GM12878 (cell line): ENCODE data around the gene WDR76. TPM values are rescaled to one million over a fixed set of nuclear protein-coding genes. Genes with fewer than 3 reads are reported as not detected.
A peak's percentile ranks its signal among the peaks of the same experiment; 100 is the strongest.

ENCODE experiments used
- ATAC-seq: fragments of 200-7000 bp; cut with Tn5 transposase; 3 replicates; pipeline ENCODE4 v1.9.1; 2020; ENCODE audit warnings: mild to moderate bottlenecking, moderate library complexity
- BruUV-seq: library from RNA; stranded (reverse); fragments of 400-500 nt; replicated peaks from 2 replicates; lab custom pipeline; 2021; lab: Mats Ljungman, UMichigan
- CTCF ChIA-PET: fragments of 300-600 bp; sonication (Branson Sonifier 250); formaldehyde crosslinking; extraction: SDS; loops from one replicate; lab custom pipeline; 2021; ENCODE audit warnings: inconsistent platforms; lab: Yijun Ruan, JAX
- POLR2A ChIA-PET: fragments of 350-600 bp; formaldehyde crosslinking; extraction: SDS; loops from one replicate; lab custom pipeline; 2021; ENCODE audit warnings: inconsistent platforms; lab: Charles Lee
- RAD21 ChIA-PET: fragments of 300-600 bp; sonication (Branson Sonifier 250); formaldehyde crosslinking; loops from one replicate; lab custom pipeline; 2023; ENCODE audit warnings: antibody characterized with exemption; ENCODE audit not compliant: unreplicated experiment; lab: Charles Lee
- SMC1A ChIA-PET: fragments of 300-600 bp; sonication (Branson Sonifier 250); formaldehyde crosslinking; loops from one replicate; lab custom pipeline; 2023; ENCODE audit not compliant: unreplicated experiment, uncharacterized antibody; lab: Charles Lee
- DNase-seq: peaks from one replicate; pipeline ENCODE4 v3.0.0-alpha.2; 2011; ENCODE audit warnings: low read depth, low spot score
- FAIRE-seq: peaks from 3 replicates; lab custom pipeline; 2011; peaks lifted over from hg19 to GRCh38; lab: Jason Lieb, UNC
- H2AFZ ChIP-seq: 2 replicates; pipeline ENCODE4 v1.6.0; 2011; ENCODE audit warnings: low read depth, low read length, control low read depth; ENCODE audit not compliant: control insufficient read depth
- H3K27ac ChIP-seq: 2 replicates; pipeline ENCODE4 v1.5.1; 2011; ENCODE audit warnings: control low read depth; ENCODE audit not compliant: control insufficient read depth, insufficient read depth
- H3K27me3 ChIP-seq, 2 experiments: replicated peaks in 1 of 2; 2 replicates each; pipeline versions ENCODE4 v1.6.0 to v1.6.1; 2011; ENCODE audit warnings: low read length in 1 of 2; ENCODE audit not compliant: control insufficient read depth in 2 of 2, insufficient read depth in 2 of 2
- H3K36me3 ChIP-seq, 2 experiments: 2 replicates each; pipeline ENCODE4 v1.5.1; 2011; ENCODE audit warnings: low read length in 1 of 2; ENCODE audit not compliant: control insufficient read depth in 2 of 2, insufficient read depth in 2 of 2
- H3K4me1 ChIP-seq: 2 replicates; pipeline ENCODE4 v1.6.1; 2011; ENCODE audit warnings: mild to moderate bottlenecking, low read length, moderate library complexity, mixed read lengths; ENCODE audit not compliant: control insufficient read depth, insufficient read depth
- H3K4me2 ChIP-seq: 2 replicates; pipeline ENCODE4 v1.6.0; 2011; ENCODE audit warnings: control low read depth; ENCODE audit not compliant: control insufficient read depth, insufficient read depth
- H3K4me3 ChIP-seq: fragments of 200-600 bp; sonication (generic); 2 replicates; pipeline ENCODE4 v1.5.1; 2016
- H3K79me2 ChIP-seq: 2 replicates; pipeline ENCODE4 v1.6.0; 2011; ENCODE audit warnings: low read length; ENCODE audit not compliant: control insufficient read depth, insufficient read depth
- H3K9ac ChIP-seq: 2 replicates; pipeline ENCODE4 v1.8.0; 2011; ENCODE audit warnings: low read length, control low read depth, mixed read lengths; ENCODE audit not compliant: control insufficient read depth, insufficient read depth
- H3K9me3 ChIP-seq: replicated peaks from 3 replicates; pipeline ENCODE4 v1.5.1; 2011; ENCODE audit warnings: mild to moderate bottlenecking, low read length; ENCODE audit not compliant: control insufficient read depth, insufficient read depth
- H4K20me1 ChIP-seq: 2 replicates; pipeline ENCODE4 v1.6.0; 2011; ENCODE audit not compliant: control insufficient read depth, insufficient read depth
- ATF7 ChIP-seq: fragments of 450-650 bp; IDR thresholded peaks from 2 replicates; pipeline ENCODE4 v1.6.1; 2016; ENCODE audit warnings: low read depth, mild to moderate bottlenecking
- CEBPB ChIP-seq, 2 experiments: fragments of 150-350 bp in 1 of 2; IDR thresholded peaks; 2 replicates each; pipeline ENCODE4 v1.6.1; 2012 to 2014; ENCODE audit warnings: low read depth in 2 of 2, low read length in 2 of 2, borderline replicate concordance in 1 of 2, inconsistent platforms in 1 of 2
- CHD1 ChIP-seq: IDR thresholded peaks from 2 replicates; pipeline ENCODE4 v1.6.1; 2012; ENCODE audit warnings: low read depth, low read length, improper control_type of control experiment
- E2F4 ChIP-seq: IDR thresholded peaks from 2 replicates; pipeline ENCODE4 v1.6.1; 2012; ENCODE audit warnings: low read depth, low read length, improper control_type of control experiment
- EED ChIP-seq: sonication (generic); IDR thresholded peaks from 2 replicates; pipeline ENCODE4 v1.6.1; 2016; ENCODE audit warnings: antibody characterized with exemption, low read depth
- IKZF1 ChIP-seq: fragments of 450-650 bp; conservative IDR thresholded peaks from 2 replicates; pipeline ENCODE4 v1.6.1; 2017; ENCODE audit warnings: antibody characterized with exemption, mild to moderate bottlenecking
- IKZF2 ChIP-seq, 2 experiments: fragments of 450-650 bp; IDR thresholded peaks; 2 replicates each; pipeline ENCODE4 v1.6.1; 2017; ENCODE audit warnings: mild to moderate bottlenecking in 2 of 2, moderate library complexity in 2 of 2
- KLF5 ChIP-seq: fragments of 450-650 bp; IDR thresholded peaks from 2 replicates; pipeline ENCODE4 v1.6.1; 2014; ENCODE audit warnings: mild to moderate bottlenecking; ENCODE audit not compliant: partially characterized antibody
- MXI1 ChIP-seq: fragments of 150-350 bp; IDR thresholded peaks from 2 replicates; pipeline ENCODE4 v1.6.1; 2011; ENCODE audit warnings: low read depth, mild to moderate bottlenecking, inconsistent platforms, low read length, improper control_type of control experiment
- NBN ChIP-seq: fragments of 450-650 bp; IDR thresholded peaks from 2 replicates; pipeline ENCODE4 v1.6.1; 2016
- POLR2AphosphoS5 ChIP-seq: IDR thresholded peaks from 2 replicates; pipeline ENCODE4 v1.6.1; 2011; ENCODE audit warnings: mild to moderate bottlenecking, low read length, inconsistent platforms
- RFX5 ChIP-seq: IDR thresholded peaks from 2 replicates; pipeline ENCODE4 v1.6.1; 2011; ENCODE audit warnings: low read depth, low read length, improper control_type of control experiment
- RUNX3 ChIP-seq: IDR thresholded peaks from 2 replicates; pipeline ENCODE4 v1.6.1; 2012; ENCODE audit warnings: low read length, inconsistent platforms
- SREBF2 ChIP-seq: IDR thresholded peaks from 2 replicates; pipeline ENCODE4 v1.6.1; 2012; ENCODE audit warnings: mild to moderate bottlenecking, low read length
- TAF1 ChIP-seq: IDR thresholded peaks from 2 replicates; pipeline ENCODE4 v1.6.1; 2011; ENCODE audit warnings: mild to moderate bottlenecking, low read depth, low read length, borderline replicate concordance
- WGBS: methylation state at CpG from one replicate; pipeline ENCODE4 v1.1.6; 2016; ENCODE audit warnings: low lambda C conversion rate; ENCODE audit not compliant: insufficient replicate concordance, insufficient coverage; ENCODE audit errors: missing lambda C conversion rate; 5-methylcytosine and 5-hydroxymethylcytosine counted together
- in situ Hi-C: fragments of 300-500 bp; cut with MboI; formaldehyde crosslinking; loops from 9 replicates; pipeline ENCODE4 v1.14.3; 2018; ENCODE audit warnings: mixed read lengths
- intact Hi-C: fragments of 100-400 bp; cut with micrococcal nuclease; formaldehyde crosslinking; loops from one replicate; pipeline ENCODE4 v1.14.2; 2022; ENCODE audit not compliant: unreplicated experiment
- polyA plus RNA-seq, 11 experiments: library from polyadenylated mRNA; depleted of rRNA in 4 of 11; unstranded in 6 of 11; stranded (reverse) in 5 of 11; fragments of >200 nt; fragmentation: Nextera tagmentation in 4 of 11; fragmentation: Illumina TruSeq in 1 of 11; extraction: Ambion mirVana in 4 of 11; extraction: Trizol in 1 of 11; gene quantifications; 1 replicate in 1 of 11; 2 replicates in 10 of 11; pipeline versions ENCODE4 v1.2.1 to v1.2.3, GENCODE V29; 2011 to 2016; ENCODE audit warnings: inconsistent platforms in 2 of 11, missing spikeins in 2 of 11, low read depth in 1 of 11
- total RNA-seq, 4 experiments: library from RNA; depleted of rRNA in 3 of 4; stranded (reverse); fragments of >200 nt in 3 of 4; fragmentation: Illumina TruSeq in 1 of 4; extraction: Trizol in 1 of 4; gene quantifications; 2 replicates each; pipeline versions ENCODE4 v1.2.1 to v1.2.3, GENCODE V29; 2013 to 2021
- TF ChIP-seq, protein P1 (sequence below): fragments of 450-650 bp; IDR thresholded peaks from 2 replicates; pipeline ENCODE4 v1.6.1; 2016; ENCODE audit warnings: mild to moderate bottlenecking

Gene WDR76
- total and polyA plus RNA-seq, 10 of the 15 experiments (the other 5 are each of a cell fraction or from before 2014, with no cell fraction given) = 8.0 to 59.7 (median 34.5) TPM

- no TSS peak for BruUV-seq
- H4K20me1 ChIP-seq = no peaks in the 10 kb centered on the region
- H3K4me3 ChIP-seq = no peak overlapping the region
- 0 out of 2 replicates have a peak overlapping the region, but pooled peaks have one; percentile 9 for H3K4me2 ChIP-seq
- H3K36me3 ChIP-seq = peaks cover 0 to under 1% of the 10 kb centered on the region in 2 experiments; a peak in 1 of 4 replicates
- RAD21 ChIA-PET = interaction anchor here (0.9 to 1.4 kb wide), 3 partner anchors 9 to 12 kb away, joined by 4 to 5 read pairs (median 5); no protein-coding TSS in a partner anchor
- H3K27ac ChIP-seq = no peak overlapping the region
- H3K4me1 ChIP-seq = peaks cover 16% of the 10 kb centered on the region
- H2AFZ ChIP-seq = no peak overlapping the region
- FAIRE-seq (no peak), DNase-seq (no peak), ATAC-seq (no peak)
- H3K9me3 ChIP-seq = no peaks in the 10 kb centered on the region; the same call in 2 of the 3 replicates
- intact Hi-C loops = loop anchor here (5.0 kb wide), 1 partner anchor 48 kb away; the partner anchor contains the start of gene WDR76
- SMC1A ChIA-PET = interaction anchor here (14.9 kb wide), 1 partner anchor 13 kb away, joined by 129 read pairs; the partner anchor contains the start of gene SERF2
- in situ Hi-C loops = loop anchor here (25.0 kb wide), 1 partner anchor 1517 kb away; the partner anchor contains the start of genes GANC and TMEM87A
- no peak overlapping the region for H3K9ac ChIP-seq
- CTCF ChIA-PET = interaction anchor here (0.7 to 5.8 kb wide), 3 partner anchors 9 to 287 kb away, joined by 3 to 72 read pairs (median 4); partner anchors contain the start of gene SERF2
- 71% methylated on average over 1 of the region's 1 CpG for WGBS
- H3K79me2 ChIP-seq = no peaks in the 10 kb centered on the region
- TF ChIP-seq IKZF2 (IDR thresholded peaks at IDR 0.05) (peak; percentile 52 to 69; a peak in 2 of 4 replicates), POLR2AphosphoS5 (no peak), MXI1 (no peak), SREBF2 (no peak), CEBPB (IDR thresholded peaks at IDR 0.05; ENCODE audit: borderline replicate concordance in 1 of 2, low read depth in 2 of 2, low read length in 2 of 2) (no peak), KLF5 (no peak), NBN (peak; percentile 39; the same call in 1 of the 2 replicates), TAF1 (no peak), ATF7 (0 out of 2 replicates have a peak, but pooled peaks have one; percentile 24), E2F4 (no peak), RFX5 (no peak), IKZF1 (peak; percentile 57; the same call in 1 of the 2 replicates), RUNX3 (peak; percentile 28; the same call in 1 of the 2 replicates), EED (no peak), CHD1 (no peak)
- TF ChIP-seq, protein P1, sequence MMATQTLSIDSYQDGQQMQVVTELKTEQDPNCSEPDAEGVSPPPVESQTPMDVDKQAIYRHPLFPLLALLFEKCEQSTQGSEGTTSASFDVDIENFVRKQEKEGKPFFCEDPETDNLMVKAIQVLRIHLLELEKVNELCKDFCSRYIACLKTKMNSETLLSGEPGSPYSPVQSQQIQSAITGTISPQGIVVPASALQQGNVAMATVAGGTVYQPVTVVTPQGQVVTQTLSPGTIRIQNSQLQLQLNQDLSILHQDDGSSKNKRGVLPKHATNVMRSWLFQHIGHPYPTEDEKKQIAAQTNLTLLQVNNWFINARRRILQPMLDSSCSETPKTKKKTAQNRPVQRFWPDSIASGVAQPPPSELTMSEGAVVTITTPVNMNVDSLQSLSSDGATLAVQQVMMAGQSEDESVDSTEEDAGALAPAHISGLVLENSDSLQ = no peak
- no peaks in the 10 kb centered on the region for H3K27me3 ChIP-seq
- POLR2A ChIA-PET = interaction anchor here (0.8 to 4.4 kb wide), 4 partner anchors 10 to 44 kb away, joined by 3 to 58 read pairs (median 14); partner anchors contain the start of genes HYPK and SERINC4
Measured at GRCh38 chr15:43779016-43779415, 47.8 kb upstream of the WDR76 start.
